Erythroblast (primary cell): Measurements from ENCODE around the gene PEX7.
"Not testable (repeated sequence)": the region's sequence is repeated elsewhere in the genome, so short reads cannot be mapped to it uniquely, and the experiment has no call there.

Source experiments
- DNase-seq, 2 experiments: peaks; one replicate each; lab custom pipeline; 2025; lab: John Stamatoyannopoulos, UW
- GATA1 ChIP-seq: IDR thresholded peaks from 2 replicates; pipeline ENCODE4 v1.6.1; 2011; ENCODE audit warnings: low read depth, mild to moderate bottlenecking, control low read depth, low read length, moderate library complexity
- POLR2A ChIP-seq: IDR thresholded peaks from 2 replicates; pipeline ENCODE4 v1.6.1; 2011; ENCODE audit warnings: mild to moderate bottlenecking, low read length

The PEX7 gene

GRCh38 chr6:136887953-136888352, 65.6 kb downstream of the PEX7 start:
- TF ChIP-seq GATA1: no peak
- TF ChIP-seq POLR2A: no peak
- no peak for DNase-seq

GRCh38 chr6:136889271-136890193, 67.1 kb downstream of the PEX7 start:
- no peak for TF ChIP-seq GATA1
- no peak for DNase-seq

- TF ChIP-seq GATA1: no peak
- no peak for TF ChIP-seq POLR2A
- no peak for DNase-seq
Observed at GRCh38 chr6:136890194-136890839, 67.9 kb downstream of the PEX7 start.

- no peak for DNase-seq
- TF ChIP-seq POLR2A (no peak), GATA1 (no peak)
Observed at GRCh38 chr6:136890986-136891385, 68.6 kb downstream of the PEX7 start.

- no peak for DNase-seq
- TF ChIP-seq POLR2A (no peak), GATA1 (no peak)
Observed at GRCh38 chr6:136893187-136893586, 70.8 kb downstream of the PEX7 start.

GRCh38 chr6:136895901-136896300, 73.5 kb downstream of the PEX7 start:
- TF ChIP-seq GATA1 (no peak), POLR2A (no peak)
- DNase-seq: peak; percentile 6 to 41

GRCh38 chr6:136897071-136897470, 74.7 kb downstream of the PEX7 start:
- no peak for DNase-seq
- TF ChIP-seq POLR2A (no peak), GATA1 (no peak)

- TF ChIP-seq GATA1: no peak
- no peak for TF ChIP-seq POLR2A
- DNase-seq: peak; percentile 70 to 74
Observed at GRCh38 chr6:136901212-136901784, 78.9 kb downstream of the PEX7 start.

GRCh38 chr6:136904477-136904876, 82.1 kb downstream of the PEX7 start:
- not testable (repeated sequence) for DNase-seq

- no peak for TF ChIP-seq POLR2A
- no peak for TF ChIP-seq GATA1
- no peak for DNase-seq
Observed at GRCh38 chr6:136914947-136915346, 92.6 kb downstream of the PEX7 start.

- TF ChIP-seq POLR2A: no peak
- TF ChIP-seq GATA1: no peak
- no peak for DNase-seq
Observed at GRCh38 chr6:136918706-136919105, 96.3 kb downstream of the PEX7 start.

- no peak for TF ChIP-seq POLR2A
- no peak for TF ChIP-seq GATA1
- DNase-seq: no peak
Observed at GRCh38 chr6:136920216-136920615, 97.8 kb downstream of the PEX7 start.

GRCh38 chr6:136920671-136921380, 98.4 kb downstream of the PEX7 start:
- TF ChIP-seq GATA1 (no peak), POLR2A (no peak)
- DNase-seq: peak; percentile 27 to 31

- DNase-seq: peak; percentile 11 to 27
Observed at GRCh38 chr6:136921381-136921935, 99.1 kb downstream of the PEX7 start.

More at GRCh38 chr6:136921381-136921935, 99.1 kb downstream of the PEX7 start:
- TF ChIP-seq GATA1: no peak
- TF ChIP-seq POLR2A: no peak
